Mesenchymal stem cell (in vitro differentiated cells and primary cell): ENCODE results near the gene CCDC152.
"Not testable (repeated sequence)": the region's sequence is repeated elsewhere in the genome, so short reads cannot be mapped to it uniquely, and the experiment has no call there.

ENCODE experiments used
- DNase-seq: peaks from one replicate; pipeline ENCODE4 v3.0.0-alpha.2; 2013
- H2AFZ ChIP-seq: one replicate; pipeline ENCODE4 v1.6.1; 2013; ENCODE audit warnings: low read depth, mild to moderate bottlenecking, control low read depth, inconsistent platforms, low read length, moderate library complexity
- H2AK5ac ChIP-seq: 2 replicates; pipeline ENCODE4 v1.6.1; 2013; ENCODE audit warnings: low read length, moderate library complexity, mild to moderate bottlenecking, inconsistent platforms; ENCODE audit not compliant: severe bottlenecking
- H2BK120ac ChIP-seq: one replicate; pipeline ENCODE4 v1.6.1; 2013; ENCODE audit warnings: low read depth, mild to moderate bottlenecking, inconsistent platforms, low read length, moderate library complexity
- H2BK12ac ChIP-seq, 2 experiments: one replicate each; pipeline ENCODE4 v1.6.1; 2013; ENCODE audit warnings: inconsistent platforms in 2 of 2, low read length in 2 of 2, mild to moderate bottlenecking in 2 of 2, moderate library complexity in 2 of 2, control low read depth in 1 of 2
- H2BK15ac ChIP-seq: one replicate; pipeline ENCODE4 v1.6.1; 2013; ENCODE audit warnings: mild to moderate bottlenecking, low read depth, inconsistent platforms; ENCODE audit not compliant: poor library complexity, severe bottlenecking
- H2BK5ac ChIP-seq: 2 replicates; pipeline ENCODE4 v1.6.1; 2013; ENCODE audit warnings: low read depth, mild to moderate bottlenecking, low read length, control low read depth, inconsistent platforms; ENCODE audit not compliant: poor library complexity, severe bottlenecking
- H3K14ac ChIP-seq, 2 experiments: one replicate each; pipeline ENCODE4 v1.6.1; 2013; ENCODE audit warnings: inconsistent platforms in 2 of 2, low read length in 2 of 2, control low read depth in 1 of 2, mild to moderate bottlenecking in 1 of 2, moderate library complexity in 1 of 2
- H3K18ac ChIP-seq, 2 experiments: one replicate each; pipeline ENCODE4 v1.6.1; 2013; ENCODE audit warnings: inconsistent platforms in 2 of 2, low read length in 2 of 2, control low read depth in 1 of 2, low read depth in 1 of 2, mild to moderate bottlenecking in 1 of 2
- H3K23ac ChIP-seq, 2 experiments: one replicate each; pipeline ENCODE4 v1.6.1; 2013; ENCODE audit warnings: inconsistent platforms in 2 of 2, low read length in 2 of 2, mild to moderate bottlenecking in 2 of 2, moderate library complexity in 2 of 2, control low read depth in 1 of 2
- H3K27ac ChIP-seq: 2 replicates; pipeline ENCODE4 v1.5.1; 2013; ENCODE audit warnings: mild to moderate bottlenecking, moderate library complexity, low read length, control low read depth, inconsistent platforms; ENCODE audit not compliant: poor library complexity, severe bottlenecking
- H3K27me3 ChIP-seq, 2 experiments: 2 replicates each; pipeline versions ENCODE4 v1.6.1 to v1.7.0; 2013; ENCODE audit warnings: low read length in 2 of 2, mild to moderate bottlenecking in 2 of 2, moderate library complexity in 2 of 2, control low read depth in 1 of 2, inconsistent platforms in 1 of 2; ENCODE audit not compliant: control insufficient read depth in 1 of 2, insufficient read depth in 1 of 2
- H3K36me3 ChIP-seq, 2 experiments: 2 replicates each; pipeline versions ENCODE4 v1.6.1 to v1.7.0; 2013; ENCODE audit warnings: low read length in 2 of 2, control low read depth in 1 of 2, inconsistent platforms in 1 of 2, low read depth in 1 of 2, mild to moderate bottlenecking in 1 of 2; ENCODE audit not compliant: insufficient read depth in 2 of 2, control insufficient read depth in 1 of 2
- H3K4ac ChIP-seq, 2 experiments: one replicate each; pipeline ENCODE4 v1.6.1; 2013; ENCODE audit warnings: inconsistent platforms in 2 of 2, low read length in 2 of 2, mild to moderate bottlenecking in 2 of 2, moderate library complexity in 2 of 2, control low read depth in 1 of 2, low read depth in 1 of 2
- H3K4me1 ChIP-seq: 2 replicates; pipeline ENCODE4 v1.6.1; 2013; ENCODE audit warnings: low read depth, low read length, control low read depth; ENCODE audit not compliant: control insufficient read depth, insufficient read depth
- H3K4me2 ChIP-seq: 2 replicates; pipeline ENCODE4 v1.6.1; 2013; ENCODE audit warnings: low read length, mild to moderate bottlenecking, inconsistent platforms; ENCODE audit not compliant: poor library complexity, severe bottlenecking
- H3K4me3 ChIP-seq, 2 experiments: 2 replicates each; pipeline versions ENCODE4 v1.5.1 to v1.7.0; 2013; ENCODE audit warnings: low read length in 2 of 2, mild to moderate bottlenecking in 2 of 2, control low read depth in 1 of 2, low read depth in 1 of 2; ENCODE audit not compliant: insufficient read depth in 1 of 2
- H3K79me1 ChIP-seq: replicated peaks from 2 replicates; pipeline ENCODE4 v1.6.1; 2013; ENCODE audit warnings: mild to moderate bottlenecking, control low read depth, low read length, inconsistent platforms; ENCODE audit not compliant: poor library complexity, severe bottlenecking
- H3K9ac ChIP-seq: 2 replicates; pipeline ENCODE4 v1.7.0; 2013; ENCODE audit warnings: mild to moderate bottlenecking, low read length, moderate library complexity
- H3K9me3 ChIP-seq: 2 replicates; pipeline ENCODE4 v1.7.0; 2013; ENCODE audit warnings: mild to moderate bottlenecking, low read length; ENCODE audit not compliant: control insufficient read depth
- H4K8ac ChIP-seq: one replicate; pipeline ENCODE4 v1.6.1; 2013; ENCODE audit warnings: inconsistent platforms, mild to moderate bottlenecking, low read length, moderate library complexity
- H4K91ac ChIP-seq: one replicate; pipeline ENCODE4 v1.6.1; 2013; ENCODE audit warnings: mild to moderate bottlenecking, low read length, inconsistent platforms
- WGBS: methylation state at CpG from one replicate; pipeline ENCODE4 v1.1.7; 2013; ENCODE audit warnings: mixed read lengths; 5-methylcytosine and 5-hydroxymethylcytosine counted together

CCDC152 gene

DNA sequence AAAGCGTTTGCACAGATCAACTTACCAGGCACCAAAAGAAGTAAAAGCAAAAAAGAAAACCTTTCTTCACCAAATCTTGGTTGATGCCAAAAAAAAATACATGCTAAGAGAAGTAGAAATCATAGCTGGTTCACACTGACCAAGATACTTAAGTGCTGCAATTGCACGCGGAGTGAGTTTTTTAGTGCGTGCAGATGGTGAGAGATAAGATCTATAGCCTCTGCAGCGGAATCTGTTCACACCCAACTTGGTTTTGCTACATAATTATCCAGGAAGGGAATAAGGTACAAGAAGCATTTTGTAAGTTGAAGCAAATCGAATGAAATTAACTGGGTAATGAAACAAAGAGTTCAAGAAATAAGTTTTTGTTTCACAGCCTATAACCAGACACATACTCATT lies 36.4 kb upstream of the CCDC152 start:
- Histone ChIP-seq H3K18ac (no peak overlapping the region), H3K4me1 (peaks cover 2% of the 10 kb centered on the region), H4K91ac (no peak overlapping the region), H3K4ac (no peak overlapping the region), H4K8ac (no peak overlapping the region), H2AK5ac (no peak overlapping the region), H2BK5ac (no peak overlapping the region), H3K23ac (no peak overlapping the region), H3K27ac (no peak overlapping the region), H2BK120ac (no peak overlapping the region), H3K4me3 (no peak overlapping the region), H3K9ac (no peak overlapping the region), H2BK12ac (no peak overlapping the region), H2BK15ac (no peak overlapping the region), H3K79me1 (no peaks in the 10 kb centered on the region), H3K36me3 (peaks cover 0 to 7% of the 10 kb centered on the region in 2 experiments), H3K9me3 (no peaks in the 10 kb centered on the region), H3K4me2 (no peak overlapping the region), H2AFZ (no peak overlapping the region), H3K14ac (no peak overlapping the region), H3K27me3 (peaks cover 0 to 4% of the 10 kb centered on the region in 2 experiments)
- 68% methylated on average over 5 of the region's 6 CpGs for WGBS
- DNase-seq: peak; percentile 12

DNA sequence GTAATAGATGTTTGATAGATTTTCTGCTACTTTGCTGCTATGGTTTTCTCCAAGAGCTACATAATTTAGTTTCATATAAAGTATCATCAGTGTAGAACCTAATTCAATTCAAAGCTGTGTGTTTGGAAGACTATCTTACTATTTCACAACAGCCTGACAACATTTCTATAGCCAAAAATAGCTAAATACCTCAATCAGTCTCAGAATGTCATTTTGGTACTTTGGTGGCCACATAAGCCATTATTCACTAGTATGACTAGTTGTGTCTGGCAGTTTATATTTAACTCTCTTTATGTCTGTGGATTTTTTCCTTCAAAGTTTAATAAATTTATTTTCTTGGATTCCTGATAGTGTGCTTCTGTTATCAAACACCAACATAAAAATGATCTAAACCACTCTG lies 35.1 kb upstream of the CCDC152 start:
- no peak overlapping the region for H2AFZ ChIP-seq
- H3K18ac ChIP-seq: no peak overlapping the region
- H3K4me3 ChIP-seq: no peak overlapping the region
- no peaks in the 10 kb centered on the region for H3K9me3 ChIP-seq
- no peak overlapping the region for H3K23ac ChIP-seq
- H4K91ac ChIP-seq: no peak overlapping the region
- H3K14ac ChIP-seq: no peak overlapping the region
- no peaks in the 10 kb centered on the region for H3K79me1 ChIP-seq
- DNase-seq: no peak
- no peak overlapping the region for H2BK12ac ChIP-seq
- no peak overlapping the region for H3K4me2 ChIP-seq
- H2BK15ac ChIP-seq: no peak overlapping the region
- H3K27ac ChIP-seq: no peak overlapping the region
- peaks cover 0 to 4% of the 10 kb centered on the region in 2 experiments for H3K27me3 ChIP-seq
- no peak overlapping the region for H3K9ac ChIP-seq
- H2AK5ac ChIP-seq: no peak overlapping the region
- no peak overlapping the region for H2BK5ac ChIP-seq
- no peak overlapping the region for H4K8ac ChIP-seq
- no peak overlapping the region for H3K4ac ChIP-seq
- peaks cover 0 to 7% of the 10 kb centered on the region in 2 experiments for H3K36me3 ChIP-seq
- H2BK120ac ChIP-seq: no peak overlapping the region
- peaks cover 2% of the 10 kb centered on the region for H3K4me1 ChIP-seq

DNA sequence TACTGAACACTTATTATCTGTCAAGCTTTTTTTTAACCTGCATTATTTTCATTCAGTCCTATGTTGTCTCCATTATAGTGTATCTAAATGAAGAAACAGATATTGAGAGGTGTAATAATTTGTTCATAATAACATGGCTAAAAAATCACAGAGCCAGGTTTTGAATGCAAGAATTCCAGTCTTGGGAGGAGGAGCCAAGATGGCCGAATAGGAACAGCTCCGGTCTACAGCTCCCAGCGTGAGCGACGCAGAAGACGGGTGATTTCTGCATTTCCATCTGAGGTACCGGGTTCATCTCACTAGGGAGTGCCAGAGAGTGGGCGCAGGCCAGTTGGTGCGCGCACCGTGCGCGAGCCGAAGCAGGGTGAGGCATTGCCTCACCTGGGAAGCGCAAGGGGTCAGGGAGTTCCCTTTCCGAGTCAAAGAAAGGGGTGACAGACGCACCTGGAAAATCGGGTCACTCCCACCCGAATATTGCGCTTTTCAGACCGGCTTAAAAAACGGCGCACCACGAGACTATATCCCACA lies 22.0 kb upstream of the CCDC152 start:
- H3K27me3 ChIP-seq, H4K8ac ChIP-seq, H2BK120ac ChIP-seq, H4K91ac ChIP-seq, H2BK15ac ChIP-seq, H3K4me3 ChIP-seq, H3K27ac ChIP-seq, H3K36me3 ChIP-seq, H2BK12ac ChIP-seq, H3K9ac ChIP-seq, H3K18ac ChIP-seq, H3K79me1 ChIP-seq, H3K23ac ChIP-seq, H3K4me2 ChIP-seq, H2BK5ac ChIP-seq, H2AK5ac ChIP-seq, H3K9me3 ChIP-seq, H2AFZ ChIP-seq, H3K14ac ChIP-seq, H3K4me1 ChIP-seq, DNase-seq, H3K4ac ChIP-seq: not testable (repeated sequence)
- 89% methylated on average over 5 of the region's 24 CpGs for WGBS

DNA sequence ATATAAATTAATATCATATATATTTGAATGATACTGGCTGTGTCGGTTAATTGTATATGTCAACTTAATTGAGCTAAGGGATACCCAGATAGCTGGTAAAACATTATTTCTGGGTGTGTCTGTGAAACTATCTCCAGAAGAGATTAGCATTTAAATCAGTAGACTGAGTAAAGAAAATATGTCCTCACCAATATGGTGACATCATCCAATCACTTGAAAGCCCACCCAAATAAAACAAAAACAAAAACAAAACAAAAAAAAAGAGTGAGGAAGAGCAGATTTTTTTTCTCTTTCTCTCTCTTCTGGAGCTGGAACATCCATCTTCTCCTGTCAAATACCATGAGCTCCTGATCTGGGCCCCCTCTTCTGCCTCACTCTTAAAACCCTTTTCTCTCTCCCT lies 15.7 kb upstream of the CCDC152 start:
- Histone ChIP-seq H2BK120ac (no peak overlapping the region), H3K14ac (no peak overlapping the region), H3K27me3 (no peaks in the 10 kb centered on the region), H2AK5ac (no peak overlapping the region), H3K4me1 (no peaks in the 10 kb centered on the region), H2BK12ac (no peak overlapping the region), H3K27ac (no peak overlapping the region), H3K23ac (no peak overlapping the region), H4K91ac (no peak overlapping the region), H3K36me3 (no peaks in the 10 kb centered on the region), H3K4ac (no peak overlapping the region), H3K4me2 (no peak overlapping the region), H3K9me3 (peaks cover 4% of the 10 kb centered on the region), H3K4me3 (no peak overlapping the region), H3K18ac (no peak overlapping the region), H3K79me1 (no peaks in the 10 kb centered on the region), H2BK15ac (no peak overlapping the region), H2BK5ac (no peak overlapping the region), H3K9ac (no peak overlapping the region), H2AFZ (no peak overlapping the region), H4K8ac (no peak overlapping the region)
- WGBS: 100% methylated on average over 1 of the region's 1 CpG
- no peak for DNase-seq
